CD4-positive, alpha-beta T cell treated with Interleukin-17A for 1 hour (primary cell): ENCODE measurements around the gene ADIRF.
"Not testable (repeated sequence)": the region's sequence is repeated elsewhere in the genome, so short reads cannot be mapped to it uniquely, and the experiment has no call there.

Experiments used
- DNase-seq: peaks from one replicate; pipeline ENCODE4 v3.0.0-alpha.2; 2020

The ADIRF gene

GRCh38 chr10:86981716-86982115 lies 13.4 kb downstream of the ADIRF start:
- no peak for DNase-seq

- DNase-seq, result not testable (repeated sequence)
Measured at GRCh38 chr10:86984498-86984897, 16.2 kb downstream of the ADIRF start.

GRCh38 chr10:86988520-86988919 lies 20.2 kb downstream of the ADIRF start:
- DNase-seq, result no peak

- not testable (repeated sequence) for DNase-seq
Measured at GRCh38 chr10:86991362-86991761, 23.1 kb downstream of the ADIRF start.

- DNase-seq, result no peak
Measured at GRCh38 chr10:86992456-86992855, 24.2 kb downstream of the ADIRF start.

GRCh38 chr10:86992929-86993328 lies 24.6 kb downstream of the ADIRF start:
- DNase-seq, result no peak

GRCh38 chr10:86999802-87000403 lies 31.6 kb downstream of the ADIRF start:
- DNase-seq, result not testable (repeated sequence)

GRCh38 chr10:87000491-87000890 lies 32.2 kb downstream of the ADIRF start:
- DNase-seq, result no peak

GRCh38 chr10:87007124-87007523 lies 38.8 kb downstream of the ADIRF start:
- not testable (repeated sequence) for DNase-seq

GRCh38 chr10:87007674-87008073 lies 39.4 kb downstream of the ADIRF start:
- DNase-seq, result not testable (repeated sequence)

GRCh38 chr10:87008303-87008702 lies 40.0 kb downstream of the ADIRF start:
- DNase-seq, result not testable (repeated sequence)

- DNase-seq, result not testable (repeated sequence)
Measured at GRCh38 chr10:87009134-87009696, 40.9 kb downstream of the ADIRF start.

GRCh38 chr10:87013528-87013927 lies 45.2 kb downstream of the ADIRF start:
- DNase-seq, result not testable (repeated sequence)

- DNase-seq, result not testable (repeated sequence)
Measured at GRCh38 chr10:87014986-87015716, 46.9 kb downstream of the ADIRF start.

- not testable (repeated sequence) for DNase-seq
Measured at GRCh38 chr10:87018127-87018526, 49.8 kb downstream of the ADIRF start.

GRCh38 chr10:87019066-87019465 lies 50.8 kb downstream of the ADIRF start:
- not testable (repeated sequence) for DNase-seq

- DNase-seq, result not testable (repeated sequence)
Measured at GRCh38 chr10:87019504-87019903, 51.2 kb downstream of the ADIRF start.

- not testable (repeated sequence) for DNase-seq
Measured at GRCh38 chr10:87020056-87020455, 51.8 kb downstream of the ADIRF start, which contains the start of gene FAM25A. TSS of gene FAM25A (plus strand) at chr10:87020294. CDS start at chr10:87020325, 31 bp downstream.
